AG04450 (cell line): ENCODE results near the gene COIL. TPM values are rescaled to one million over a fixed set of nuclear protein-coding genes. Genes with fewer than 3 reads are reported as not detected.

Experiments used
- CTCF ChIA-PET: fragments of 300-600, 350-600 bp; formaldehyde crosslinking; extraction: SDS; loops from one replicate; lab custom pipeline; 2022; ENCODE audit warnings: antibody characterized with exemption, inconsistent platforms; lab: Charles Lee
- POLR2A ChIA-PET: fragments of 350-600 bp; formaldehyde crosslinking; extraction: SDS; loops from one replicate; lab custom pipeline; 2021; ENCODE audit warnings: antibody characterized with exemption, inconsistent platforms; lab: Yijun Ruan, JAX
- DNase-seq: peaks from one replicate; pipeline ENCODE4 v3.0.0-alpha.2; 2011; ENCODE audit warnings: low read depth, low spot score
- H3K27ac ChIP-seq: one replicate; pipeline ENCODE4 v1.5.1; 2012; ENCODE audit warnings: low read depth, low read length, control low read depth
- H3K27me3 ChIP-seq: one replicate; pipeline ENCODE4 v1.6.0; 2012; ENCODE audit warnings: low read length; ENCODE audit not compliant: control insufficient read depth, insufficient read depth
- H3K4me3 ChIP-seq: 2 replicates; pipeline ENCODE4 v1.5.1; 2011; ENCODE audit warnings: mild to moderate bottlenecking, low read depth, low read length, control low read depth
- H3K9me3 ChIP-seq: 2 replicates; pipeline ENCODE4 v1.5.1; 2012; ENCODE audit warnings: low read length; ENCODE audit not compliant: control insufficient read depth, insufficient read depth
- polyA plus RNA-seq: library from polyadenylated mRNA; depleted of rRNA; stranded (reverse); fragments of >200 nt; gene quantifications from 2 replicates; pipeline ENCODE4 v1.2.3, GENCODE V29; 2011
- TF ChIP-seq, protein P1 (sequence below): IDR thresholded peaks from 2 replicates; pipeline ENCODE4 v1.5.1; 2011; ENCODE audit warnings: low read depth, low read length, control low read depth, inconsistent platforms

The COIL gene
- polyA plus RNA-seq, 1 experiment: 8.2 TPM

DNA sequence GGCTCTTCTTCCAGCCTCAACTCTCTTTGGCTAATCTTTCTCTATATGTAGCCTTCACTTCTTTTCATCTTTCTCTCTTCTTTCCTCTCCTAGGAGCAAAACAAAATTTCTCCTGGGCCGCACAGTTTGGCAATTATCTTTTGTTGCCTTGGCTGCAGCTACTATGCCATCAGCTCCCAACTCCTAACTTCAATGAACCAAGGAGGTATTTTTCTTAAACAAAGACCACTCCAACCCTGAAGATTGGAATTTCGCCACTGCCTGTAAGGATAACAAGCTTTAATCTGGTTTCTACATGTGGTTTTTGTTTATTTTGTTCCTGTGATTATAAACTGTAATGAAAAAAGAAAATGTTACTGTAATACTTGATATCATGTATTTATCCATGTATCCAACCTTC lies 14.8 kb upstream of the COIL start:
- H3K27me3 ChIP-seq: peaks cover 12% of the 10 kb centered on the region
- CTCF ChIA-PET: no interaction called here
- POLR2A ChIA-PET: no interaction called here
- H3K9me3 ChIP-seq: peaks cover 2% of the 10 kb centered on the region; the same call in 1 of the 2 replicates
- no peak overlapping the region for H3K27ac ChIP-seq
- TF ChIP-seq, protein P1, sequence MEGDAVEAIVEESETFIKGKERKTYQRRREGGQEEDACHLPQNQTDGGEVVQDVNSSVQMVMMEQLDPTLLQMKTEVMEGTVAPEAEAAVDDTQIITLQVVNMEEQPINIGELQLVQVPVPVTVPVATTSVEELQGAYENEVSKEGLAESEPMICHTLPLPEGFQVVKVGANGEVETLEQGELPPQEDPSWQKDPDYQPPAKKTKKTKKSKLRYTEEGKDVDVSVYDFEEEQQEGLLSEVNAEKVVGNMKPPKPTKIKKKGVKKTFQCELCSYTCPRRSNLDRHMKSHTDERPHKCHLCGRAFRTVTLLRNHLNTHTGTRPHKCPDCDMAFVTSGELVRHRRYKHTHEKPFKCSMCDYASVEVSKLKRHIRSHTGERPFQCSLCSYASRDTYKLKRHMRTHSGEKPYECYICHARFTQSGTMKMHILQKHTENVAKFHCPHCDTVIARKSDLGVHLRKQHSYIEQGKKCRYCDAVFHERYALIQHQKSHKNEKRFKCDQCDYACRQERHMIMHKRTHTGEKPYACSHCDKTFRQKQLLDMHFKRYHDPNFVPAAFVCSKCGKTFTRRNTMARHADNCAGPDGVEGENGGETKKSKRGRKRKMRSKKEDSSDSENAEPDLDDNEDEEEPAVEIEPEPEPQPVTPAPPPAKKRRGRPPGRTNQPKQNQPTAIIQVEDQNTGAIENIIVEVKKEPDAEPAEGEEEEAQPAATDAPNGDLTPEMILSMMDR: no peak
- DNase-seq: no peak
- no peak overlapping the region for H3K4me3 ChIP-seq

DNA sequence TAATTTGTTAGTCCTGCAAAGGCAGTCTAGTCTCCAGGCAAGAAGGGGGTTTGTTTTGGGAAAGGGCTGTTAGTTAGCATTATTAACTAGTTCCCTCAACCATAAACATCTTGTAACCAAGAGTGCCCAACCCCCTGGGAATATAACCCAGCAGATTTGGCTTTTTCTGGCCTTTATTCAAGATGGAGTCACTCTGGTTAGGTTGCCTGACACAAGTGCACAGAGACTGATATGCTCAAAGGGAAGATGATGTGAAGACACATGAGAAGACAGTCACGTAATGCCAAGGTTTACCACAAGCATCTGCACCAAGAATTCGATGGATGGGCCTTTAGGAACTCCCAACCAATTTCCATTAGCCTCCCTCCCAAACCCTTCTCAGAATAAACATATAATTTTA lies 13.2 kb upstream of the COIL start:
- H3K4me3 ChIP-seq: no peak overlapping the region
- POLR2A ChIA-PET: no interaction called here
- peaks cover 3% of the 10 kb centered on the region; the same call in 1 of the 2 replicates for H3K9me3 ChIP-seq
- no peak overlapping the region for H3K27ac ChIP-seq
- peaks cover 13% of the 10 kb centered on the region for H3K27me3 ChIP-seq
- DNase-seq: no peak
- TF ChIP-seq, protein P1: no peak
- CTCF ChIA-PET: no interaction called here

DNA sequence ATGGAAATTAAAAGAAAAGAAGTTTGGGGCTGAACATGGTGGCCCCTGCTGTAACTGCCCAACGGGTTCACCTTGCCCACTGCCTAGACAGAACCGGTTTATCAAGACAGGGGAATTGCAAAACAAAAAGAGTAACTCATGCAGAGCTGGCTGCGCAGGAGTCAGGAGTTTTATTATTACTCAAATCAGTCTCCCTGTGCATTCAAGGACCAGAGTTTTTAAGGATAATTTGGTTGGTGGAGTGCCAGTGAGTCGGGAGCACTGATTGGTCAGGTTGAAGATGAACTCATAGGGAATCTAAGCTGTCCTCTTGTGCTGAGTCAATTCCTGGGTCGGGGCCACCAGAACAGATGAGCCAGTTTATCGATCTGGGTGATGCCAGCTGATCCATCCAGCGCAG lies 12.7 kb upstream of the COIL start:
- ChIA-PET CTCF (no interaction called here), POLR2A (no interaction called here)
- H3K27ac ChIP-seq: no peak overlapping the region
- H3K4me3 ChIP-seq: no peak overlapping the region
- peaks cover 3% of the 10 kb centered on the region; the same call in 1 of the 2 replicates for H3K9me3 ChIP-seq
- H3K27me3 ChIP-seq: peaks cover 13% of the 10 kb centered on the region
- TF ChIP-seq, protein P1: no peak
- DNase-seq: no peak

DNA sequence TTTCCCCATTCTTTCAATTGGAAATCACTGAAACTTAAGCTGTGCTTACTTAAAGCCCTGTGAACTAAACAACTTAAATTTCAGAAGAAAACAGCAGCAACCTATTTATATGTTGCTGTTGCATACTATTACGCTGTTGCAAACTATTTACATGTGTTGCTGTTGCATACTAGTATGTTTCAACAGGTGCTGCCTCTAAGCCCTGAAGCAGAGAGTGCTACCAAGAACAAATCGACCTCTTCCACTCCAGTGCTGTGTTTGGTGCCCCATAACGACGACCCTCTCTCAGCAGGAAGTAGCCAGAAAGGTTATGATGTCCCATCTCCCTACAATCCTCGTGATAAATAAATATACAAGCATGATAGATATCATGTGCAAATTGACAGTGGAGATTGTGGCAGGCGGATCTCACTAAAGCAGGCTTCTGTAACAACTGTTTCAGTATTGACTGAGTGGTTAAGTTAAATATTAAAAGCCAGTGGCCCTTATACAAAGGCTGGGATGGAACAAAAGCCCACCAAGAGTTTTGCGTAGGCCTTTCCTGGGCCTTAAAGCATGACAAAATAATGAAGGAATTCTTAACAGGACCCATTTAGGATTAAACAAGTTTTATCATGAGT lies 11.4 kb upstream of the COIL start:
- H3K27me3 ChIP-seq: peaks cover 13% of the 10 kb centered on the region
- DNase-seq: no peak
- ChIA-PET POLR2A (no interaction called here), CTCF (interaction anchor here (0.9 kb wide), 1 partner anchor 256 kb away, joined by 3 read pairs; no protein-coding TSS in a partner anchor)
- TF ChIP-seq, protein P1: no peak
- H3K4me3 ChIP-seq: no peak overlapping the region
- no peak overlapping the region for H3K27ac ChIP-seq
- H3K9me3 ChIP-seq: peaks cover 3% of the 10 kb centered on the region; the same call in 1 of the 2 replicates

DNA sequence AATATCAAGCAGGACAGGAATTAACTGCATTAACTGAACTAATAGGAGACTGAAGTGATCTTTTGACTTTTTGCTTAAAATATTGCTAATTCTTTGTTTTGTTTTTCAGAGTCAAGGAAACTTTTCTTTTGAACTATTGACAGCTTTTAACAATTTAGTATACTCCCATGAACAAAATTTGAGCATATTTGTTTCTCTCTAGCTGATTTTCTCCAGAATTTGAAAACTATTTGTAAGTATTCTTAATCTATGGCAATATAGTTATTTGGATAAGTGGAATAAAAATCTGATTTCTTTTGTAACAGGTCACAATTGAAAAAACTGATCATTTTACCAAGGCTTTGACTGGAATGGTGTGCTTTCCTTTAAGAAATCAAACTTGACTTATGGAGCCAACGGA lies 10.1 kb upstream of the COIL start:
- peaks cover 9% of the 10 kb centered on the region for H3K27me3 ChIP-seq
- ChIA-PET POLR2A (no interaction called here), CTCF (interaction anchor here (1.0 kb wide), 1 partner anchor 10 kb away, joined by 3 read pairs; the partner anchor contains the start of gene COIL)

More for the DNA sequence above, 10.1 kb upstream of the COIL start:
- Histone ChIP-seq H3K9me3 (peaks cover 3% of the 10 kb centered on the region; the same call in 1 of the 2 replicates), H3K27ac (no peak overlapping the region), H3K4me3 (no peak overlapping the region)
- no peak for DNase-seq
- TF ChIP-seq, protein P1: no peak
